ENCODE results near the gene UNKL.

Gene UNKL

DNA sequence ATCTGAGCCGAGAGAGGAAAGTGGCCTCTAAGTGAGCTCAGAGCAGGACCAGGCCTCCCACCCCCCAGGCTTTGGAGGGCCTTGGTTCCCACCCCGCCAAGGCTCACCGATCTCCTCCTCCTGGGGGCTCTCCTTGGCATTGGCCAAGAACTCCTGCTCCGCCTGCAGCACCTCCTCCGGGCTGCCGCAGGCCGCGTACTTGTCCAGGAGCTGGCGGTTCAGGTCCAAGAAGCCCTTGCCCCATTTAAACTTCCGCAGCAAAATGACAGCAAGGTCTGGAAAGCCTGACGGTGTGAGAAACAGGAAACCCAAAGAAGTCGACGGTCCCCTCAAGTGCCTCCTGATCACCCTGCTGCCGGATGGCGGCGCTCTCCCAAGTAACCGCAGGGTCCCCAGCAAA lies 64.6 kb downstream of the UNKL start:
- no peak overlapping the region for H3K4me3 ChIP-seq (ENCODE audit: low read length)
- TF ChIP-seq, protein P1, sequence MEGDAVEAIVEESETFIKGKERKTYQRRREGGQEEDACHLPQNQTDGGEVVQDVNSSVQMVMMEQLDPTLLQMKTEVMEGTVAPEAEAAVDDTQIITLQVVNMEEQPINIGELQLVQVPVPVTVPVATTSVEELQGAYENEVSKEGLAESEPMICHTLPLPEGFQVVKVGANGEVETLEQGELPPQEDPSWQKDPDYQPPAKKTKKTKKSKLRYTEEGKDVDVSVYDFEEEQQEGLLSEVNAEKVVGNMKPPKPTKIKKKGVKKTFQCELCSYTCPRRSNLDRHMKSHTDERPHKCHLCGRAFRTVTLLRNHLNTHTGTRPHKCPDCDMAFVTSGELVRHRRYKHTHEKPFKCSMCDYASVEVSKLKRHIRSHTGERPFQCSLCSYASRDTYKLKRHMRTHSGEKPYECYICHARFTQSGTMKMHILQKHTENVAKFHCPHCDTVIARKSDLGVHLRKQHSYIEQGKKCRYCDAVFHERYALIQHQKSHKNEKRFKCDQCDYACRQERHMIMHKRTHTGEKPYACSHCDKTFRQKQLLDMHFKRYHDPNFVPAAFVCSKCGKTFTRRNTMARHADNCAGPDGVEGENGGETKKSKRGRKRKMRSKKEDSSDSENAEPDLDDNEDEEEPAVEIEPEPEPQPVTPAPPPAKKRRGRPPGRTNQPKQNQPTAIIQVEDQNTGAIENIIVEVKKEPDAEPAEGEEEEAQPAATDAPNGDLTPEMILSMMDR (conservative IDR thresholded peaks at IDR 0.05; ENCODE audit: low read depth, low read length), result no peak
- no peak for DNase-seq (ENCODE audit: low read depth)

- no peak overlapping the region for H3K4me3 ChIP-seq (ENCODE audit: low read length)
- TF ChIP-seq, protein P1 (conservative IDR thresholded peaks at IDR 0.05; ENCODE audit: low read depth, low read length), result no peak
- DNase-seq (ENCODE audit: low read depth), result no peak
Measured at GRCh38 chr16:1349351-1349750, 65.2 kb downstream of the UNKL start.

DNA sequence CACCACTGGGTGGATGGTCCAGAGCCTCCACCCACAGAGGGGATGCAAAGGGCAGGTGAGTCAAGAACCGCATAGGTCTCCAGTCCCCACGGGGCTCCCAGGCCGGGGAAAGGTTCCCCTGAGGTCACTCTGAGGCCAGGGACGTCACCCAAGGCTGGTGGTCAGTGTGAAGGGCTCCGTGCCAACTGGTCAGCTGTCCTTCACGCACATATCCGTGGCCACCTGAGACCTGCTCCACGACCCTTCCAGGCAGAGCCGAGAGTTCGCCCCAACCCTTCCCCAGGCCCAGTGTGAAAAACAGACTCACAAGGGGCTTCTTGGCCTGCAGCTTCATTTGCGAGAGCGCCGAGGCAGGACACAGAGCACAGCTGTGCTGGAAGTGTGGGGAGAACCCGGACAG lies 65.6 kb downstream of the UNKL start:
- no peak for DNase-seq (ENCODE audit: low read depth)
- H3K4me3 ChIP-seq (ENCODE audit: low read length), result no peak overlapping the region
- TF ChIP-seq, protein P1 (conservative IDR thresholded peaks at IDR 0.05; ENCODE audit: low read depth, low read length), result no peak

DNA sequence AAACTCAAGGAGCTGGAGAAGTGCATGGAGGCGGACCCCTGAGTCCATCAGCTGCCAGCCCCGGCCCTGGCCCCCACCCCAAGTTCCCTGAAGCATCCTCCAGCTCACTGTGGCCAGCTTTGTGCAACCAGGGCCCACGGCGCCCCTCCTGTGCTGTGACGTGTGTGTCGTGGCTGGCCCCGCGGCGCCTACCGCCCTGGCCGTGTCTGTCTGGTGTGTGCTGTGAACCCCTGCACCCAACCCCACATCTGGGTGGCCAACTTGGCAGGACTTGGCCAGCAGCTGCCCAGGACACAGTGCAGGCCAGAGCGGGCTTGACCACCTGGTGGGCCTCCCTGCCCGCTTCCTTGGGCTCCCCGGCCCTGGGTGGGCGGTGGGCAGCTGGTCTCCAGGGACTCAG lies 66.1 kb downstream of the UNKL start:
- TF ChIP-seq, protein P1 (conservative IDR thresholded peaks at IDR 0.05; ENCODE audit: low read depth, low read length), result no peak
- no peak for DNase-seq (ENCODE audit: low read depth)
- H3K4me3 ChIP-seq (ENCODE audit: low read length), result no peak overlapping the region

DNA sequence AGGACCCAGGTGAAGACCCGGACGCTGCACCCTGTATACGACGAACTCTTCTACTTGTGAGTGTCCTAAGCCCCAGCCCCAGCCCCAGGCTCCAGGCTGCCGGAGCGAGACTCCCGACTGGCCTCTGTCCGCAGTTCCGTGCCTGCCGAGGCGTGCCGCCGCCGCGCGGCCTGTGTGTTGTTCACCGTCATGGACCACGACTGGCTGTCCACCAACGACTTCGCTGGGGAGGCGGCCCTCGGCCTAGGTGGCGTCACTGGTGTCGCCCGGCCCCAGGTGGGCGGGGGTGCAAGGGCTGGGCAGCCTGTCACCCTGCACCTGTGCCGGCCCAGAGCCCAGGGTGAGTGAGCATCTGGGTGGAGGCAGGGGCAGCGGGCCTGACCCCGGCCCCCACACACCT lies 66.5 kb downstream of the UNKL start:
- TF ChIP-seq, protein P1 (conservative IDR thresholded peaks at IDR 0.05; ENCODE audit: low read depth, low read length), result no peak
- no peak for DNase-seq (ENCODE audit: low read depth)
- no peak overlapping the region for H3K4me3 ChIP-seq (ENCODE audit: low read length)

DNA sequence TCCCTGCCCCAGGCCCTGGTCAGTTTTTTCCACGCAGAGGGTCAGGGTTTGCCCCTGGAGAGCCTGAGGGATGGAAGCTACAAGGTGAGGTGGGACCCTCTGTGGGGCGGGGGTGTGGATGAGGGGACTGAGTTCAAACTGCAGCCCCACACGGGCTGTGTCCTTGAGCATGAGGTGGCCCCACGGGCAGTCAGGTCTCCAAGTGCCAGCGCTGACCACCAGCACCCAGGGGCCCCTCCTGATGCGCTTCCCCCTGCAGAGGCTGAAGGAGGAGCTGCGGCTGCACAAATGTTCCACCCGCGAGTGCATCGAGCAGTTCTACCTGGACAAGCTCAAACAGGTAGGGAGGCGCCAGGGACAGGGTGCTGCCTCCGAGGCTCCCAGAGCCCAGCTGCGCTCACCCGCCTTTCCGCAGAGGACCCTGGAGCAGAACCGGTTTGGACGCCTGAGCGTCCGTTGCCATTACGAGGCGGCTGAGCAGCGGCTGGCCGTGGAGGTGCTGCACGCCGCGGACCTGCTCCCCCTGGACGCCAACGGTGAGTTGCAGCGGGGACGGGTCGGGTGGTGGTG lies 67.1 kb downstream of the UNKL start:
- no peak for DNase-seq (ENCODE audit: low read depth)
- TF ChIP-seq, protein P1 (conservative IDR thresholded peaks at IDR 0.05; ENCODE audit: low read depth, low read length), result no peak
- no peak overlapping the region for H3K4me3 ChIP-seq (ENCODE audit: low read length)

DNA sequence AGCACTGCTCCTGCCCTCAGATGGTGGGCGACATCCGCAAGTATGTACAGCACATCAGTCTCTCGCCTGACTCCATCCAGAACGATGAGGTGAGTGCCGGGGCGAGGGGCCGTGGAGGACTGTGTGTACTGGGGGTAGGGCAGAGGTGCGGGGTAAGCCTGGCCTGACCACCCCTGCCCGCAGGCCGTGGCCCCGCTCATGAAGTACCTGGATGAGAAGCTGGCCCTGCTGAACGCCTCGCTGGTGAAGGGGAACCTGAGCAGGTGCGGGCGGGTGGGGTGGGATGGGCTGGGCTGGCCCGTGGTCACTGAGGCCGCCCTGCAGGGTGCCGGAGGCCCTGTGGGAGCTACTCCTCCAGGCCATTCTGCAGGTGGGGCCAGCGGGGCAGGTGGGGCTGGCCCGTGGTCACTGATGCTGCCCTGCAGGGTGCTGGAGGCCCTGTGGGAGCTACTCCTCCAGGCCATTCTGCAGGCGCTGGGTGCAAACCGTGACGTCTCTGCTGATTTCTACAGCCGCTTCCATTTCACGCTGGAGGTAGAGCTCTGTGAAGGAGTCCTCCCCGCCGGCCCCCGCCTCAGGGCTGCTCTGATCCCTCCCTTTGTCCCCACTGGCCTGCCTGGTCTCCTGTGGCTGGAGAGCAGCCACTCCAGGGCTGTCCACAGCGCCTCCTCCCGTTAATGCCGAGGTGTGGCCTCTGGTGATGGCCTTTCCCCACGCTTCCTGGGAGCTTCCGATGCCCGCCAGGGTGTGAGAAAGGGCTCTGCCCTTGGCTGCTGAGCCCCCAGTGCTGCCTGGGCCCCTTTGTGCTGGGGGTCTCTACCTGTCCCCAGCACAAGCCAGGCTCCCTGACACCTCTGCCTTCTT lies 67.8 kb downstream of the UNKL start:
- no peak overlapping the region for H3K4me3 ChIP-seq (ENCODE audit: low read length)
- TF ChIP-seq, protein P1 (conservative IDR thresholded peaks at IDR 0.05; ENCODE audit: low read depth, low read length), result peak; percentile 14
- no peak for DNase-seq (ENCODE audit: low read depth)
